Nucleus accumbens (tissue), 56 donors: ENCODE results near the gene SYDE1.
"Not testable (repeated sequence)": the region's sequence is repeated elsewhere in the genome, so short reads cannot be mapped to it uniquely, and the experiment has no call there.

Source experiments
- DNase-seq, 56 donors: peaks; one replicate each; lab custom pipeline; 2025; lab: John Stamatoyannopoulos, UW

Gene SYDE1, protein sequence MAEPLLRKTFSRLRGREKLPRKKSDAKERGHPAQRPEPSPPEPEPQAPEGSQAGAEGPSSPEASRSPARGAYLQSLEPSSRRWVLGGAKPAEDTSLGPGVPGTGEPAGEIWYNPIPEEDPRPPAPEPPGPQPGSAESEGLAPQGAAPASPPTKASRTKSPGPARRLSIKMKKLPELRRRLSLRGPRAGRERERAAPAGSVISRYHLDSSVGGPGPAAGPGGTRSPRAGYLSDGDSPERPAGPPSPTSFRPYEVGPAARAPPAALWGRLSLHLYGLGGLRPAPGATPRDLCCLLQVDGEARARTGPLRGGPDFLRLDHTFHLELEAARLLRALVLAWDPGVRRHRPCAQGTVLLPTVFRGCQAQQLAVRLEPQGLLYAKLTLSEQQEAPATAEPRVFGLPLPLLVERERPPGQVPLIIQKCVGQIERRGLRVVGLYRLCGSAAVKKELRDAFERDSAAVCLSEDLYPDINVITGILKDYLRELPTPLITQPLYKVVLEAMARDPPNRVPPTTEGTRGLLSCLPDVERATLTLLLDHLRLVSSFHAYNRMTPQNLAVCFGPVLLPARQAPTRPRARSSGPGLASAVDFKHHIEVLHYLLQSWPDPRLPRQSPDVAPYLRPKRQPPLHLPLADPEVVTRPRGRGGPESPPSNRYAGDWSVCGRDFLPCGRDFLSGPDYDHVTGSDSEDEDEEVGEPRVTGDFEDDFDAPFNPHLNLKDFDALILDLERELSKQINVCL

DNA sequence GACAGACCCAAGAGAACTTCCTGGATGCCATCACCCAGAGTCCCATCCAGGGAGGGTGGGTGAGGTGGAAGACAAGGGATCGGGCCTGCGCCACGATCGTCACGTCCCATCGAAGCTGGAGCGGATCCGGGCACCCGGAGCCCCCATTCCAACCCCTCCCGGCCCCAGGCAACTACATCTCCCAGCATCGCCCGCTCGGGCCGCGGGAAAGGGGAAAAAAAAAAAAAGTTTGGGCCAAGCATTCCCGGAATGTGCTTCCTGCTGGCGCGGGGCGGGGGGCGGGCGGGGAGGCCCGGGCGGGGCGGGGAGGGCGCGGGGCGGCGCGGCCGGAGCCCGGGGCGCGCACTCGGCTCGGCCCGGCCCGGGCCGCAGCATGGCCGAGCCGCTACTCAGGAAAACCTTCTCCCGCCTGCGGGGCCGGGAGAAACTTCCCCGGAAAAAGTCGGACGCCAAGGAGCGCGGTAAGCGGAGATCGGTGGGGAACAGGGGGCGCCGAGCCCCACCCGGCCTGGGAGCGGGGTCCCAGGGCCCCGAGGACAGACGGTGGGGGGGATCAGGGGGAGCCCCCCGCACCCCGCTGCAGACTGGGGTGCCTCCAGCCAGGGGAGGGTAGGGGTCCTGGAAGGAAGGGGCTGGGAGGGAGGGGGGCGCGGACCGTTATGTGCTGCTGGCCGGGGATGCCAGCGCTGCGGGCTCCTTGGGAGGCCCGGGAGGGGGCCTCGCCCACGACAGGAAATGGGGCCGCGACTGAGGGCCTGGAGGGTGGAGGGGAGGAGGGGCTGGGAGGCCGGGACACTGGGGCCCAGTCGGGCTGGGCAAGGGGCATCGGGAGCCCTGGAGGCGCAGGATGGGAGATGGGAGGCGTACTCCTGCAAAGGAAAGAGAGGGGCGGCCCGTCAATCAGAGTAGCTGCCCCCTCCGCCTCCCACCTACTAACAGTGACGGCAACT is at the start of gene SYDE1:
SYDE1 (plus strand) TSS at position 341 of the 950 bp plus-strand sequence; CDS start at position 374, 33 bp downstream.
- peak in 2 of 56 donors; percentile 7 to 13 for DNase-seq

DNA sequence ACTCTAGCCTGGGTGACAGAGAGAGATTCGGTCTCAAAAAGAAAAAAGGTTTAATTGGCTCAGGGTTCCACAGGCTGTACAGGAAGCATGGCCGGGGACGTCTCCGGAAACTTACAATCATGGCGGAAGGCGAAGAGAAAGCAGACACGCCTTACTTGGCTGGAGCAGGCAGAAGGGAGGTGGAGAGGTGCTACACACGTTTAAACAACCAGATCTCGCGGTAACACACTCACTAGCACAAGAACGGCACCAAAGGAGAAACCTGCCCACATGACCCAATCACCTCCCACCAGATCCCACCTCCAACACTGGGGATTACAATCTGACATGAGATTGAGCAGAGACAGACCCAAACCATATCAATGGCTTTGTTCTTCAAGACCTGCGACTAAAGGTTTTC is 45.2 kb upstream of the SYDE1 start:
- no peak for DNase-seq

DNA sequence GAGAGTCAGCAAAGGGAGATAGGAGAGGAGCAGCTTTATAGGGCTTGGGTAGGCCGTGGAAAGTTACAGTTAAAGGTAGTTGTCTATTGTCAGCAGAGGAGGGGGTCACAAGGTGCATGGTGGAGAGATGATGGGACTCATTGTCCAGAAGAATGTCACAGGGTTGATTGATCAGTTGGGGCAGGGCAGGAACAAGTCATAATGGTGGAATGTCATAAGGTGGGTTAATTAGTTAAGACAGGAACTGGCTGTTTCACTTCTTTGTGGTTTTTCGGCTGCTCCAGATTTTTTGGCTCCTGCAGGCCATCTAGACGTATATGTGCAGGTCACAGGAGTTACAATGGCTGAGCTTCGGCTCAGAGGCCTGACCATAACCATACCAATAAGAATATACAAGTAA is 36.8 kb upstream of the SYDE1 start:
- not testable (repeated sequence) for DNase-seq

DNA sequence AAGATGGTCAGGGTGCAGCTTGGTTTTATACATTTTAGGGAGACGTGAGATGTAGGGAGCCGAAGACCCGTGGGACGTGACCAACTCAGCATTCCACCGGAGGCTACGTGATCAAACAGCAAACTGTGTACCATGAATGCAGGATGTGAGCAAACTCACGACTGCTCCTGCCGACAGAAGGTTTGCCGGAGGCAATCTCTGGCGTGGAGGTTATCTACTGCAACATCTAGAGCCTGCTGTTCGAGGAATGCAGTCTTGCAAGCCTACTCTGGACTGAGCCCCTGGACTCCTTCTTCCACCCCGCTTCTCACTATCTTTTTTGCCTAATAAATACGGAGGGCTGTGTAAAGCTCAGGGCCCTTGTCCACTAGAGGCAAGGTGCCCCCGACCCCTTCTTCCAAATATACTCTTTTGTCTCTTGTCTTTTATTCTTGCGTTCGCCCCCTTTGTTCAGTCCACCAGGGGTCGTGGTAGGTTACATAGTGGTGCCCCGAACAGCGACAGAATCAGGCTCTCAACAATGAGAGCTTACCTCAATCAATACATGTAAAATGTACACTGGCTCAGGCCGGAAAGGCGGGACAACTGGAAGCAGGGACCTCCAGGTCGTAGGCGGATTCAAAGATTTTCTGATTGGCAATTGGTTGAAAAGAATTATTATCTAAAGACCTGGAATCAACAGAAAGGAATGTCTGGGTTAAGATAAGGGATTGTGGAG is 34.1 kb upstream of the SYDE1 start:
- no peak for DNase-seq

DNA sequence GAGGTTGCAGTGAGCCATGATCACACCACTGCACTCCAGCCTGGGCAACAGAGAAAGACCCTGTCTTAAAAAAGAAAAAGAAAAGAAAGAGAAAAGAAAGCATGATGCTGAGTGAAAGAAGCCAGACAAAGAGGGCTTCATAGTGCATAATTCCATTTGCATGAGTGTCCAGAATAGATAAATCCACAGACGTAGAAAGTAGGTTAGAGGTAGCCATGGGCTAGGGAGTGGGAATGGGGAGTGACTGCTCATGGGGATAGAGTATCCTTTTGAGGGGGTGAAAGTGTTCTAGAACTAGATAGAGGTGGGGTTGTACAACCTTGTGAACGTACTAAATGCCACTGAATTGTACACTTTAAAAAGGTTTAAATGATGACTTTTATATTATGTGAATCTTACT is 32.8 kb upstream of the SYDE1 start:
- no peak for DNase-seq

DNA sequence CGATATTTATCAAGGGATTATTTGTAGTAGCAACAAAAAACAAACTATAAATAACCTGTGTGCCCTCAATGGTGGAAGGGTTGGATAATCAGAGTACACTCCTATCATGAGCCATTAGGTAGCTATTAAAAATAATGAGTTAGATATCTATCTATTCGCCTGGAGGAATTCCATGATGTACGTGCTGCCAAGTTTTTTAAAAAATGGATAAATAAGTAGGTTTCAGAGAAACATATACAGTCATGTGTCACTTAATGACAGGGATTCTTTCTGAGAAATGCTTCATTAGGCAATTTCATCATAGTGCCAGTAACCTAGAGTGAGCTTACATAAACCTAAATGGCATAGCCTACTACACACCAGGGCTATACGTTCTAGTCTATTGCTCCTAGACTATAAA is 31.4 kb upstream of the SYDE1 start:
- DNase-seq = no peak

DNA sequence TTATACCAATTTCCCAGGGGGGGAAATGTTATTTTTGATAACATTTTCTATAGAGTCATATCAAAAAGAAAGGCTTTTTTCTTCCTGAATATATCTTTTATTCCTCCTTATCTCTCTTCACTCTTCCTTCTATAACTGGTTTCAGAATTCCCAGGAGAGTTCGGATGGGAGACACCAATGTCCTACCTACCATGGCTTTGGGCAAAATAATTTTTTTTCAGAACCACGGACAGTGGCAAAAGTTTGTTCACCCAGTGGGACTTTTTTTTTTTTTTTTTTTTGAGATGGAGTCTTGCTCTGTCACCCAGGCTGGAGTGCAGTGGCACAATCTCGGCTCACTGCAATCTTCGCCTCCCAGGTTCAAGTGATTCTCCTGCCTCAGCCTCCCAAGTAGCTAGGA is 27.2 kb upstream of the SYDE1 start:
- DNase-seq = not testable (repeated sequence)

DNA sequence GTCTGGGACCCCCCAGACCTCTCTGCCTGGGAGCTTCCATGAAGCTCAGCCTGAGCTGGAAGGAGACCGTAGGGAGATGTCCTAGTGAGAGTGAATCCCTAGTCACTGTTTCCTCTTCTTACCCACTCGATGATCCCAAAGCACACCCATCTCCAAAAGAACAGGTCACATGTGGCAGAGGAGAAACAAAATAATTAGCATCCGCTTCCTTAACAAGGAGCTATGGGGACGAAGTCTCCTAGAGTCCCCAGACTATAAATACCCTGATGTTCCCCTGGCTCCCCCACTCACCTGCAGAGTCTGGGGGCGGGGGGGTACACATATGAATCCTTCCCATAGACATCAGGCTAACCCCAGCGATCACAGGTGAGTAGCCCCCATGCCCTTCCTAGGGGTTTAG is 25.3 kb upstream of the SYDE1 start, which contains the start of gene OR1I1:
OR1I1 (plus strand) TSS at position 301 of the 400 bp plus-strand sequence. CDS start 4,855 bp downstream, outside the sequence.
- DNase-seq = no peak

DNA sequence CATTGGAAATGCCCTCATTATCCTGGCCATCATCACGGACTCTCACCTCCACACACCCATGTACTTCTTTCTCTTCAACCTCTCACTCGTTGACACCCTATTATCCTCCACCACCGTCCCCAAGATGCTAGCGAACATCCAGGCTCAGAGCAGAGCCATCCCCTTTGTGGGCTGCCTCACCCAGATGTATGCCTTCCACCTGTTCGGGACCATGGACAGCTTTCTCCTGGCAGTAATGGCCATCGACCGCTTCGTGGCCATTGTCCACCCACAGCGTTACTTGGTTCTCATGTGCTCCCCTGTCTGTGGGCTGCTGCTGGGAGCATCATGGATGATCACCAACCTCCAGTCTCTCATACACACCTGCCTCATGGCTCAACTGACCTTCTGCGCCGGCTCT is 20.0 kb upstream of the SYDE1 start:
- no peak for DNase-seq

DNA sequence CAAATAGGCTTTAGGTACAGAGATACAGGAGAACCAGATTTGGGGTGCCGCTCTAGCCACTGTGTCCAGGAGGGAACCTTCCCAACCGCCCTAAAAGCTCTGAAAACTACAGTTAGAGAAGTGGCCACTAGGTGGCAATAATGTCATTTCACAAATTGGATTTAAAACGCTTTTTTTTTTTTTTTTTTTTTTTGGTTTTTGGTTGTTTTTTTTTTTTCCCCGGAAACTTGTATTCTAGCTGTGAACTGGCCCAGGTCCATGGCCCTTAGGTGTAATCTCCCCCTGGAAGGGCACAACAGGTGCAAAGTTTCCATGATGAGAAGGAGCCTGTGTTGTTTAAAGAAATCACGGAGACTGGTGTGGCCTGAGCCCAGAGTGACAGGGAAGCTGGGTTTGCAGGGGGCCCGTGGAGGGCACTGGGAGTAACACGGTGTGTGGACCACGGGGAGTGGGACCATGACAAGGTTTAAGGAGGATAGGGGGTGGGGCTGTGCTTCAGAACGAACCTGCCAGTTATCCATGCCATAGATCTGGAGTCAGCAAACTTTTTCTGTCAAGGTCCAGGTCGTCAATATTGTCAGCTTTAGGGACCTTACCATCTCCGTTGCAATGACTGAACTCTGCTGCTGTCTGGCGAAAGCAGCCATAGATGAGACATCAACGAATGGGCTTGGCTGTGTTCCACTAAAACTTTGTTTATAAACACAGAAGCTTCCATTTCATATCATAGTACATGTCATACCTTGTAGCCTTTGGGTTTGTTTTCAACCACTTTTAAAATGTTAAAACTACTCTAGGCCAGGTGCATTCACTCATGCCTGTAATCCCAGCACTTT is 15.1 kb upstream of the SYDE1 start:
- peak in 2 of 56 donors; percentile 6 to 14 for DNase-seq

DNA sequence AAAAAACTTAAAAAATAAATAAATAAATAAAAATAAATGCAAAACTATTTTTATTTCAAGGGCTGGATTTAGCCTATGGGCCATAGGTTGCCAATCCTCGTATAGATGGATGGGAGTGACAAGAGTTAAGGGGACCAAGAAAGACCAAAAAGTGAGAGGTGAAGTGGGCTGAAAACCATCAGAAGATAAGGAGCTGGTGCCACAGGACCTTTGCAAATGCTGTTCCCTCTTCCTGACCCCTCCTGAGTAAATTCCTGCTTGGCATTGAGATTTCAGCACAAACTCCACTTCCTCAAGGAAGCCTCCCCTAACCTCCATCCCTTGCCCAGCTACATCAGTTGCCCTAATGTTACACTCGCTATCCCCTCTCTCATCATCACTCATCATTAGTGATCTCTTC is 14.2 kb upstream of the SYDE1 start:
- no peak for DNase-seq

DNA sequence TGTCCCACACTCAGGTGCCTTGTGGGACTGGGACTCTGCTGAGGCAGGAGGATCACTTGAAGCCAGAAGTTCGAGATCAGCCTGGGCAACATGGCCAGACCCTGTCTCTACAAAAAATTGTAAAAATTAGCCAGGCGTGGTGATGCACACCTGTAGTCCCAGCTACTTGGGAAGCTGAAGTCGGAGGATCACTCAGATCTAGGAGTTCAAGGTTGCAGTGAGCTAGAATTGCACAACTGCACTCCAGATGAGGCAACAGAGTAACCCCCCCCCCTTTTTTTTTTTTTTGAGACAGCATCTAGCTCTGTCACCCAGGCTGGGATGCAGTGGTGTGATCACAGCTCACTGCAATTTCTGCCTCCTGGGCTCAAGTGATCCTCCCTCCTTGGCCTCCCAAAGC is 11.0 kb upstream of the SYDE1 start:
- DNase-seq = no peak

DNA sequence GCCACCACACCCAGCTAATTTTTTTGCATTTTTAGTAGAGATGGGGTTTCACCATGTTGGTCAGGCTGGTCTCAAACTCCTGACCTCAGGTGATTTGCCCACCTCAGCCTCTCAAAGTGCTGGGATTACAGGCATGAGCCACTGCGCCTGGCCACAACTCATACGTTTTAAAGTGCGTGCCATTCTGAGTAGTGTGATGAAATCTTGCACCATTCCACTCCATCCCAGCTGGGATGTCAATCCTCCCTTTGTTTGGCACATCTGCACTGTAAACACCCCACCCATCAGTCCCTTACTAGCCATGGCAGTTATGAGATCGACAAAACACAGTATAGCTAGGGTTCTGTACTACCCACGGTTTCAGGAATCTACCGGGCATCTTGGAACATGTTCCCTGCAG is 9.2 kb upstream of the SYDE1 start:
- DNase-seq = not testable (repeated sequence)

DNA sequence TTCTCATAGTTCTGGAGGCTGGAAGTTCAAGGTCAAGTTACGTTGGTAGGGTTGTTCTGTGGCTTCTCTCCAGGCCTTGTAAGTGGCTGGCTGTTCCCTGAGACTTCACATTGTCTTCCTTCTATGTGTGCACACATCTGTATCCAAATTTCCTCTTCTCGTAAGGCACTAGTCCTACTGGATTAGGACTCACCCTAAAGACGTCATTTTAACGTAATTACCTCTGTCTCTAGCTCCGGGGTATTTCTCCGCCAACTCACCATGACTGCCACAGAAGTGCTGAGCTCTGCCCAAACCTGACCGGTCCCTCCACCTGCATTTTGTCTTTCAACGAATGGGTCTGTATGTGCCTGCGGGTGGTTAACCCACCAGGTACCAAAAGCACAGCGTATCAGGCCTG is 8.7 kb upstream of the SYDE1 start:
- no peak for DNase-seq

DNA sequence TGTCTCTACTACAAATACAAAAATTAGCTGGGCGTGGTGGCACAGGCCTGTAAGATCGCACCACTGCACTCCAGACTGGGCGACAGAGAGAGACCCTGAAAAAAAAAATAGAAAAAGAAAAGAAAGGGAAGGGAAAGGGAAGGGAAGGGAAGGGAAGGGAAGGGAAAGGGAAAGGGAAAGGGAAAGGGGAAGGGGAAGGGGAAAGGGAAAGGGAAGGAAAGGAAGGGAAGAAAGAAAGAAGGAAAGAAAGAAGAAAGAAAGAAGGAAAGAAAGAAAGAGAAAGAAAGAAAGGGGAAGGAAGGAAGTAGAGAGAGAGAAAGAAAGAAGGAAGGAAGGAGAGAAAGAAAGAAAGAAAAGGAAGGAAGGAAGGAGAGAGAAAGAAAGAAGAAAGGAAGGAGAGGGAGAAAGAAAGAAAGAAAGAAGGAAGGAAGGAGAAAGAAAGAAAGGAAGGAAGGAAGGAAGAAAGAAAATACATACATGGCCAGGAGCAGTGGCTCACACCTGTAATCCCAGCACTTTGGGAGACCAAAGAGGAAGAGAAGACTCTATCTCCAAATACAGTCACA is 8.1 kb upstream of the SYDE1 start:
- DNase-seq = no peak

DNA sequence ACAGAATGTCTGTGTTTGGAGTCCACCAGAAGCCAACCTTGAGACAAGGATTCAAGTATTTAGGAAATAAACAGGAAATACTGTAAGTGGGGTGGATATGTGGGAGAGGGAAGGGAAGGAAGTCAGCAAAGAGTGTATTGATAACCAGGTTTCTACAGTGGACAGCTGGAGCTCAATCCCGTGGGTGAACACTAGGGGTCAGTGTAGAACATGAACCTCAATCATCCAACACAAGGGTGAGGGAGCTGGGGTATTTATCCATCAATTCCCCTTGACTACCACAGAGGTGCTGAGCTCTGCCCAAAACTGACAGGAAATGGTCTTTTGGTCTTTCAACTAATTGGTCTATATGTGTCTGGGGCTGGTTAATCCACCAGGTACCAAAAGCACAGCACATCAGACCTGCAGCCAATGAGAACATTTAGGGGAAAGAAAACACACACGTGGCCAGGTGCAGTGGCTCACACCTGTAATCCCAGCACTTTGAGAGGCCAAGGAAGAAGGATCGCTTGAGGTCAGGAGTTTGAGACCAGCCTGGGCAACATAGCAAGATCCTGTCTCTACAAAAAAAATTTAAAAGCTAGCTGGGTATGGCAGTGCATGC is 5.6 kb upstream of the SYDE1 start:
- DNase-seq = peak in 1 of 56 donors; percentile 5

DNA sequence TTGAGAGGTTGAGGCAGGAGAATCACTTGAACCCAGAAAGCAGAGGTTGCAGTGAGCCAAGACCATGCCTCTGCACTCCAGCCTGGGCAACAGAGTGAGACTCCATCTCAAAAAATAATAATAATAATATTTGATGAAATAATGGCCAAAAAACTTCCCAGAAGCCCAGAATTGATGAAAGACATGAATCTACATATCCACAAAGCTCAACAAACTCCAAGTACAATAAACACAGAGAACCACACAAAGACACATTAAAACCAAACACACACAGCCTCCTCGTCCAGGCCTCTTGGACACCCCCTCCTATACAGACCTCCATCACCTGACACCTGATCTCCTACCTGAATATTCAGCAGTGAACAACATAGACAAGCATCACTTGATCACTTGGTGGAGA is 3.2 kb upstream of the SYDE1 start:
- DNase-seq = no peak

DNA sequence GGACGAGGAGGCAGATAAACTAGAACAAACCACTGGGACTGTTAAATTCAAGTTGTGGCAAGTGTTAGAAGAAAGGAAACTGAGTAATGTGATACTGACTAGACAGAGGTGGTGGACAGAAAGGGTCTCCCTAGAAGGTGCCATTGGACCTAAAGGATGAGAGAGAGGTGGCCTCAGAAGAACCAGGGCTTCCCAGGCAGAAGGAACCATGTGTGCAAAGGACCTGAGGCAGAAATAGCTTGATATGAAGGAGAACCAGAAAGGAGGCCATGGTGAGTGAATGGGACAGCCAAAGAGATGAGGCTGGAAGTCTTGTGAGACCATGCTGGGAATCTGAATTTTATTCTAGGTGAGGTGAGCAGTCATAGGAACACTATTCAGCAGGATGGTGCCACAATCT is 2.8 kb upstream of the SYDE1 start:
- no peak for DNase-seq
